ENCODE measurements around the gene GTF2A1L.
A peak's percentile ranks its signal among the peaks of the same experiment; 100 is the strongest.

DNA sequence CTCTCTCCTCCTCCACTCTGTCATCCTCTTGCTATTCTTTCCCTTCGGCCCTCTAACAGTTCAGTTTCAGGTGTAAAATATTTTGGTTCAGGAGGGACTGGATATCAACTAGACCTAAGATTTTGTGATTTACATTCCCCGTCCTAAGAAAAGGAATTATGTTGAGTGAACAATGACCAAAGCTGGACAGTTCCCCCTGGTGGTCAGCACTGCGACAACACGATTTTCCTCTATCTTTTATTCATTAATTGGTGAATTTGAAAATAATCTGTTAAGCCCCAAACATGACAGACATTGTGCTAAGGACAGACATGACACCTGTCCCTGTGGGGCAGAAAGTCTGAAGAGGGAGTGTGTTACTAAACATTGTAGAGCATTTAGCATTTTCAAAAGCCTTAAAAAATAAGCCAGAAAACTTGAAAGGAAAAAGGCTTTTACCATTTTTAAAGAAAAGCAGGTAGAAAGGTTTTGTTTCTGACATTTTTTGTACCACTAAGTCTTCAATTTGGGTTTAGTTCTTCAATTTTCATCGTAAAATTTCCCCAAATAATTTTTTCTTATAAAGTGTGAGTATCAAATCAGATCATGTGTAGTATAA, 28.4 kb upstream of the GTF2A1L start:
- TF ChIP-seq, protein P1, sequence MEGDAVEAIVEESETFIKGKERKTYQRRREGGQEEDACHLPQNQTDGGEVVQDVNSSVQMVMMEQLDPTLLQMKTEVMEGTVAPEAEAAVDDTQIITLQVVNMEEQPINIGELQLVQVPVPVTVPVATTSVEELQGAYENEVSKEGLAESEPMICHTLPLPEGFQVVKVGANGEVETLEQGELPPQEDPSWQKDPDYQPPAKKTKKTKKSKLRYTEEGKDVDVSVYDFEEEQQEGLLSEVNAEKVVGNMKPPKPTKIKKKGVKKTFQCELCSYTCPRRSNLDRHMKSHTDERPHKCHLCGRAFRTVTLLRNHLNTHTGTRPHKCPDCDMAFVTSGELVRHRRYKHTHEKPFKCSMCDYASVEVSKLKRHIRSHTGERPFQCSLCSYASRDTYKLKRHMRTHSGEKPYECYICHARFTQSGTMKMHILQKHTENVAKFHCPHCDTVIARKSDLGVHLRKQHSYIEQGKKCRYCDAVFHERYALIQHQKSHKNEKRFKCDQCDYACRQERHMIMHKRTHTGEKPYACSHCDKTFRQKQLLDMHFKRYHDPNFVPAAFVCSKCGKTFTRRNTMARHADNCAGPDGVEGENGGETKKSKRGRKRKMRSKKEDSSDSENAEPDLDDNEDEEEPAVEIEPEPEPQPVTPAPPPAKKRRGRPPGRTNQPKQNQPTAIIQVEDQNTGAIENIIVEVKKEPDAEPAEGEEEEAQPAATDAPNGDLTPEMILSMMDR (IDR thresholded peaks at IDR 0.05) = peak; percentile 64 to 85 (median 81)
- no peak for TF ChIP-seq POLR2A (IDR thresholded peaks at IDR 0.05)
